Measurements from ENCODE around the gene PLB1. TPM values are rescaled to one million over a fixed set of nuclear protein-coding genes. Genes with fewer than 3 reads are reported as not detected.

Gene PLB1
- polyA plus RNA-seq, 1 donor from 2014 or later, result 2.8 TPM

DNA sequence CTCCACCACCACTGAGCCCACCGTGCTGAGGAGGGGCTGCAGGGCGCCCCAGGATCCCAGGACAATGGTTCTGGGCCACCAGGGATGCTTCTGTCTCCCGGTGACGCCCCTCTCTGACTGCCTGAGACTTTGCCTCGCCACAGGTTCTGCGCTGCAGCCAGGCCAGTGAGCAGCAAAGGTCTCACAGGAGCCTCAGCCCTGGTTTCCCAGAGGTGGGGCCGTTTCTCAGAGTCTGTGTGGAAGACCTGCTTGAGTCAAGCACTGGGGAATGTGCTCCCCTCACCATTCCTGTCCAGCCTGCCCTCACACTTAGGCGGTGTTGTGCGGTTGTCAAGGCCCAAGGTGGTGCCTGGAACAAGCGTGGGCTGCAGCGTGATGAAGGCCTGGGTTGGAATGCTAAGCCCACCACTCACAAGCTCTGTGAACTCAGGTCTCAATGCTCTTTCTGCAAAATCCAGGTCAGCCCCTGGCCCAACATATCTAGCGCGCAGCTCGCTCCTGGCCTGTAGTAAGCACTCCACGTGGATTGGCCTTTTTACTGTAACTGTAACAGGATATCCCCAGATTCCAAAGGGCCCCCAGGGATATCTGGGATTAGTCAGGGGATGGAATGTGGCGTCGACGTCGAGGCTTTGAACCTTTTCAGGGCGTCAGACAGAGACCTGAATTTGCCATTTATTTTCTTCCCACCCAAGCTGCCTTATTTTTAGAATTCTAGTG lies 47.6 kb downstream of the PLB1 start:
- H3K27ac ChIP-seq (ENCODE audit: low read length), result no peak overlapping the region
- H2AFZ ChIP-seq (ENCODE audit: low read depth, low read length), result no peak overlapping the region
- H3K9me2 ChIP-seq (ENCODE audit: insufficient read depth, low read length), result no peaks in the 10 kb centered on the region
- H3K9ac ChIP-seq (ENCODE audit: low read length), result no peak overlapping the region
- H3K79me2 ChIP-seq (replicated peaks; ENCODE audit: insufficient read depth, low read length), result no peaks in the 10 kb centered on the region
- no peaks in the 10 kb centered on the region for H3K27me3 ChIP-seq (ENCODE audit: insufficient read depth, low read depth, low read length)
- H3K4me3 ChIP-seq (ENCODE audit: low read length), result no peak overlapping the region
- no peaks in the 10 kb centered on the region for H3K36me3 ChIP-seq (ENCODE audit: insufficient read depth, low read length)
- no peaks in the 10 kb centered on the region for H3F3A ChIP-seq (ENCODE audit: insufficient read depth, low read length, poor library complexity, severe bottlenecking)
- H4K20me1 ChIP-seq (ENCODE audit: insufficient read depth), result no peaks in the 10 kb centered on the region
- no peak for TF ChIP-seq RAD21 (conservative IDR thresholded peaks at IDR 0.05)
- no peak for TF ChIP-seq SMC3 (conservative IDR thresholded peaks at IDR 0.05; ENCODE audit: poor library complexity)
- TF ChIP-seq, protein P1, sequence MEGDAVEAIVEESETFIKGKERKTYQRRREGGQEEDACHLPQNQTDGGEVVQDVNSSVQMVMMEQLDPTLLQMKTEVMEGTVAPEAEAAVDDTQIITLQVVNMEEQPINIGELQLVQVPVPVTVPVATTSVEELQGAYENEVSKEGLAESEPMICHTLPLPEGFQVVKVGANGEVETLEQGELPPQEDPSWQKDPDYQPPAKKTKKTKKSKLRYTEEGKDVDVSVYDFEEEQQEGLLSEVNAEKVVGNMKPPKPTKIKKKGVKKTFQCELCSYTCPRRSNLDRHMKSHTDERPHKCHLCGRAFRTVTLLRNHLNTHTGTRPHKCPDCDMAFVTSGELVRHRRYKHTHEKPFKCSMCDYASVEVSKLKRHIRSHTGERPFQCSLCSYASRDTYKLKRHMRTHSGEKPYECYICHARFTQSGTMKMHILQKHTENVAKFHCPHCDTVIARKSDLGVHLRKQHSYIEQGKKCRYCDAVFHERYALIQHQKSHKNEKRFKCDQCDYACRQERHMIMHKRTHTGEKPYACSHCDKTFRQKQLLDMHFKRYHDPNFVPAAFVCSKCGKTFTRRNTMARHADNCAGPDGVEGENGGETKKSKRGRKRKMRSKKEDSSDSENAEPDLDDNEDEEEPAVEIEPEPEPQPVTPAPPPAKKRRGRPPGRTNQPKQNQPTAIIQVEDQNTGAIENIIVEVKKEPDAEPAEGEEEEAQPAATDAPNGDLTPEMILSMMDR (IDR thresholded peaks at IDR 0.05; ENCODE audit: poor library complexity, severe bottlenecking), result no peak
- no peak for TF ChIP-seq EP300 (conservative IDR thresholded peaks at IDR 0.05; ENCODE audit: poor library complexity, severe bottlenecking)
- TF ChIP-seq MXI1 (conservative IDR thresholded peaks at IDR 0.05; ENCODE audit: poor library complexity, severe bottlenecking), result no peak
- TF ChIP-seq, protein P2, sequence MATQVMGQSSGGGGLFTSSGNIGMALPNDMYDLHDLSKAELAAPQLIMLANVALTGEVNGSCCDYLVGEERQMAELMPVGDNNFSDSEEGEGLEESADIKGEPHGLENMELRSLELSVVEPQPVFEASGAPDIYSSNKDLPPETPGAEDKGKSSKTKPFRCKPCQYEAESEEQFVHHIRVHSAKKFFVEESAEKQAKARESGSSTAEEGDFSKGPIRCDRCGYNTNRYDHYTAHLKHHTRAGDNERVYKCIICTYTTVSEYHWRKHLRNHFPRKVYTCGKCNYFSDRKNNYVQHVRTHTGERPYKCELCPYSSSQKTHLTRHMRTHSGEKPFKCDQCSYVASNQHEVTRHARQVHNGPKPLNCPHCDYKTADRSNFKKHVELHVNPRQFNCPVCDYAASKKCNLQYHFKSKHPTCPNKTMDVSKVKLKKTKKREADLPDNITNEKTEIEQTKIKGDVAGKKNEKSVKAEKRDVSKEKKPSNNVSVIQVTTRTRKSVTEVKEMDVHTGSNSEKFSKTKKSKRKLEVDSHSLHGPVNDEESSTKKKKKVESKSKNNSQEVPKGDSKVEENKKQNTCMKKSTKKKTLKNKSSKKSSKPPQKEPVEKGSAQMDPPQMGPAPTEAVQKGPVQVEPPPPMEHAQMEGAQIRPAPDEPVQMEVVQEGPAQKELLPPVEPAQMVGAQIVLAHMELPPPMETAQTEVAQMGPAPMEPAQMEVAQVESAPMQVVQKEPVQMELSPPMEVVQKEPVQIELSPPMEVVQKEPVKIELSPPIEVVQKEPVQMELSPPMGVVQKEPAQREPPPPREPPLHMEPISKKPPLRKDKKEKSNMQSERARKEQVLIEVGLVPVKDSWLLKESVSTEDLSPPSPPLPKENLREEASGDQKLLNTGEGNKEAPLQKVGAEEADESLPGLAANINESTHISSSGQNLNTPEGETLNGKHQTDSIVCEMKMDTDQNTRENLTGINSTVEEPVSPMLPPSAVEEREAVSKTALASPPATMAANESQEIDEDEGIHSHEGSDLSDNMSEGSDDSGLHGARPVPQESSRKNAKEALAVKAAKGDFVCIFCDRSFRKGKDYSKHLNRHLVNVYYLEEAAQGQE (IDR thresholded peaks at IDR 0.05; ENCODE audit: borderline replicate concordance), result no peak
- TF ChIP-seq TAF1 (IDR thresholded peaks at IDR 0.05; ENCODE audit: low read depth), result no peak
- TF ChIP-seq EZH2 (IDR thresholded peaks at IDR 0.05; ENCODE audit: borderline replicate concordance, insufficient read depth, low read length, poor library complexity, severe bottlenecking), result no peak
- TF ChIP-seq POLR2AphosphoS5 (IDR thresholded peaks at IDR 0.05), result no peak
- no peaks in the 10 kb centered on the region for H3K9me3 ChIP-seq (ENCODE audit: low read length)
- H3K4me2 ChIP-seq (ENCODE audit: low read length), result no peak overlapping the region

DNA sequence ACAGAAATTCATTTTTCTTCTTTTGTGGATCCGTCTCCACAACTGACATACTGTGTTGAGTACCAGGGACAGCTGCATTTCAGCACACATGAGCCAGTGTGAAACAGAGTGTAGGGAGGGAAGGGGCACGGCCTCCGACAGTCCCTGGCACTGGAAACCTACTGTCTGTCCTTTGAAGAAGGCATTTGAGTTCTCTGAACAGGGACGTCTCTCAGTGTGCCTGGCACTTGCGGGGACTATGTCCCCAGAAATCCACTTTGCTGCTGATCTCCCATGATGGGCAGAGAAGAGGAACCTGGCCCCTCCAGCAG lies 48.1 kb downstream of the PLB1 start:
- no peaks in the 10 kb centered on the region for H3K36me3 ChIP-seq (ENCODE audit: insufficient read depth, low read length)
- no peak overlapping the region for H3K4me3 ChIP-seq (ENCODE audit: low read length)
- no peaks in the 10 kb centered on the region for H4K20me1 ChIP-seq (ENCODE audit: insufficient read depth)
- H3K79me2 ChIP-seq (replicated peaks; ENCODE audit: insufficient read depth, low read length), result no peaks in the 10 kb centered on the region
- no peaks in the 10 kb centered on the region for H3K9me2 ChIP-seq (ENCODE audit: insufficient read depth, low read length)
- no peak for TF ChIP-seq POLR2AphosphoS5 (IDR thresholded peaks at IDR 0.05)
- no peak for TF ChIP-seq SMC3 (conservative IDR thresholded peaks at IDR 0.05; ENCODE audit: poor library complexity)
- TF ChIP-seq RAD21 (conservative IDR thresholded peaks at IDR 0.05), result no peak
- no peak for TF ChIP-seq EP300 (conservative IDR thresholded peaks at IDR 0.05; ENCODE audit: poor library complexity, severe bottlenecking)
- TF ChIP-seq, protein P2 (IDR thresholded peaks at IDR 0.05; ENCODE audit: borderline replicate concordance), result no peak
- TF ChIP-seq, protein P1 (IDR thresholded peaks at IDR 0.05; ENCODE audit: poor library complexity, severe bottlenecking), result no peak
- TF ChIP-seq TAF1 (IDR thresholded peaks at IDR 0.05; ENCODE audit: low read depth), result no peak
- TF ChIP-seq EZH2 (IDR thresholded peaks at IDR 0.05; ENCODE audit: borderline replicate concordance, insufficient read depth, low read length, poor library complexity, severe bottlenecking), result no peak
- no peak for TF ChIP-seq MXI1 (conservative IDR thresholded peaks at IDR 0.05; ENCODE audit: poor library complexity, severe bottlenecking)
- H3K4me2 ChIP-seq (ENCODE audit: low read length), result no peak overlapping the region
- H3K9ac ChIP-seq (ENCODE audit: low read length), result no peak overlapping the region
- H3K27me3 ChIP-seq (ENCODE audit: insufficient read depth, low read depth, low read length), result no peaks in the 10 kb centered on the region
- no peaks in the 10 kb centered on the region for H3F3A ChIP-seq (ENCODE audit: insufficient read depth, low read length, poor library complexity, severe bottlenecking)
- no peak overlapping the region for H2AFZ ChIP-seq (ENCODE audit: low read depth, low read length)
- no peaks in the 10 kb centered on the region for H3K9me3 ChIP-seq (ENCODE audit: low read length)
- H3K27ac ChIP-seq (ENCODE audit: low read length), result no peak overlapping the region

Measured in neural cell (in vitro differentiated cells).